ENCODE measurements around the gene SARS2.

DNA sequence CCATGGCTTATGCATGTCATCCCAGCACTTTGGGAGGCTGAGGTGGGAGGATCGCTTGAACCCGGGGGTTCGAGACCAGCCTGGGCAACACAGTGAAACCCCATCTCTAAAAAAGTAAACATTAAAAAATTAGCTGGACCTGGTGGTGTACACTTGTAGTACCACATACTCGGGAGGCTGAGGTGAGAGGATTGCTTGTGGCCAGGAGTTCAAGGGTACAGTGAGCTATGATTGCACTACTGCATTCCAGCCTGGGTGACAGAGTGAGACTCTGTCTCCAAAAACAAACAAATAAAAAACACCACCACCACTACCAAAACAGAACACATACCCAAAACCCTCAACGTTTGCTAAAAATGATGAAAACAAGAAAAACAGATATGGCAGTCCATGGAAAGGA is 29.1 kb upstream of the SARS2 start:
- TF ChIP-seq, protein P1, sequence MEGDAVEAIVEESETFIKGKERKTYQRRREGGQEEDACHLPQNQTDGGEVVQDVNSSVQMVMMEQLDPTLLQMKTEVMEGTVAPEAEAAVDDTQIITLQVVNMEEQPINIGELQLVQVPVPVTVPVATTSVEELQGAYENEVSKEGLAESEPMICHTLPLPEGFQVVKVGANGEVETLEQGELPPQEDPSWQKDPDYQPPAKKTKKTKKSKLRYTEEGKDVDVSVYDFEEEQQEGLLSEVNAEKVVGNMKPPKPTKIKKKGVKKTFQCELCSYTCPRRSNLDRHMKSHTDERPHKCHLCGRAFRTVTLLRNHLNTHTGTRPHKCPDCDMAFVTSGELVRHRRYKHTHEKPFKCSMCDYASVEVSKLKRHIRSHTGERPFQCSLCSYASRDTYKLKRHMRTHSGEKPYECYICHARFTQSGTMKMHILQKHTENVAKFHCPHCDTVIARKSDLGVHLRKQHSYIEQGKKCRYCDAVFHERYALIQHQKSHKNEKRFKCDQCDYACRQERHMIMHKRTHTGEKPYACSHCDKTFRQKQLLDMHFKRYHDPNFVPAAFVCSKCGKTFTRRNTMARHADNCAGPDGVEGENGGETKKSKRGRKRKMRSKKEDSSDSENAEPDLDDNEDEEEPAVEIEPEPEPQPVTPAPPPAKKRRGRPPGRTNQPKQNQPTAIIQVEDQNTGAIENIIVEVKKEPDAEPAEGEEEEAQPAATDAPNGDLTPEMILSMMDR (IDR thresholded peaks at IDR 0.05; ENCODE audit: low read length), result no peak
- TF ChIP-seq EZH2 (IDR thresholded peaks at IDR 0.05; ENCODE audit: borderline replicate concordance, low read length), result no peak

Data from OCI-LY1 (cell line).